ENCODE results near the gene TRAPPC2L.

TRAPPC2L gene

DNA sequence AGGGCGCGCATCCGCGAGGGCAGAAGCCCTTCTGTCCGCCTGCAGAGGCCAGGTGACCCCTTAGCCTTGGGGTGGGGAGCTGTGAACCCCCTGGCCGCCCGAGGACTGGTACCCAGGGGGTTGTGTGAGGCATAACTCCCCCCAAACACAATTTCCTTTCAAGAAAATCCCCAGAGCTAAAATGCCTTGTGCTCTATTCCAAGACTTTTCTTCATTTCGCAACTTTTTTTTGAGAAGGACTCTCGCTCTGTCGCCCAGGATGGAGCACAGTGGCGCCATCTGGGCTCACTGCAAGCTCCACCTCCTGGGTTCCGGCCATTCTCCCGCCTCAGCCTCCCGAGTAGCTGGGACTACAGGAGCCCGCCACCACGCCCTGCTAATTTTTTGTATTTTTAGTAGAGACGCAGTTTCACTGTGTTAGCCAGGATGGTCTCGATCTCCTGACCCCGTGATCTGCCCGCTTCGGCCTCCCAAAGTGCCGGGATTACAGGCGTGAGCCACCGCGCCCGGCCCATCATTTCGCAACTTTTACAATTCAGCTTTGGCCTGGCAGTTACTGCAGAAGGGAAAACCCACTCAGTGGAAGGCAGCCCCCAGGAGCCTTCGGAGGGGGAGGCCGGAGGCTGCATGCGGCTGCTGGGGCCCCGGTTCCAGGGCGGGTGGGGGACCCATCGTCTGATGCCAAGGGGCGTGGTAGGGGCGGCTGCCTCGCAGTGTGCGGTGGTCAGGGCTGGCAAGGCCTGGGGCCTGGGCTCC, 44.2 kb upstream of the TRAPPC2L start:
- peaks cover 22% of the 10 kb centered on the region for H3K4me1 ChIP-seq (ENCODE audit: control insufficient read depth, insufficient read depth, low read length, unreplicated experiment)
- peak overlapping the region; percentile 86 for H3K4me3 ChIP-seq (ENCODE audit: low read depth, low read length)
- H3K27me3 ChIP-seq (ENCODE audit: insufficient read depth, low read length) = no peaks in the 10 kb centered on the region
- peak overlapping the region; percentile 87 for H3K27ac ChIP-seq (ENCODE audit: low read depth, low read length)
- peaks cover 9% of the 10 kb centered on the region for H3K79me2 ChIP-seq (ENCODE audit: control insufficient read depth, insufficient read depth, low read length, unreplicated experiment)
- no peaks in the 10 kb centered on the region for H3K36me3 ChIP-seq (ENCODE audit: insufficient read depth, low read length)
- peak overlapping the region; percentile 70 for H2AFZ ChIP-seq (ENCODE audit: low read length, unreplicated experiment)

DNA sequence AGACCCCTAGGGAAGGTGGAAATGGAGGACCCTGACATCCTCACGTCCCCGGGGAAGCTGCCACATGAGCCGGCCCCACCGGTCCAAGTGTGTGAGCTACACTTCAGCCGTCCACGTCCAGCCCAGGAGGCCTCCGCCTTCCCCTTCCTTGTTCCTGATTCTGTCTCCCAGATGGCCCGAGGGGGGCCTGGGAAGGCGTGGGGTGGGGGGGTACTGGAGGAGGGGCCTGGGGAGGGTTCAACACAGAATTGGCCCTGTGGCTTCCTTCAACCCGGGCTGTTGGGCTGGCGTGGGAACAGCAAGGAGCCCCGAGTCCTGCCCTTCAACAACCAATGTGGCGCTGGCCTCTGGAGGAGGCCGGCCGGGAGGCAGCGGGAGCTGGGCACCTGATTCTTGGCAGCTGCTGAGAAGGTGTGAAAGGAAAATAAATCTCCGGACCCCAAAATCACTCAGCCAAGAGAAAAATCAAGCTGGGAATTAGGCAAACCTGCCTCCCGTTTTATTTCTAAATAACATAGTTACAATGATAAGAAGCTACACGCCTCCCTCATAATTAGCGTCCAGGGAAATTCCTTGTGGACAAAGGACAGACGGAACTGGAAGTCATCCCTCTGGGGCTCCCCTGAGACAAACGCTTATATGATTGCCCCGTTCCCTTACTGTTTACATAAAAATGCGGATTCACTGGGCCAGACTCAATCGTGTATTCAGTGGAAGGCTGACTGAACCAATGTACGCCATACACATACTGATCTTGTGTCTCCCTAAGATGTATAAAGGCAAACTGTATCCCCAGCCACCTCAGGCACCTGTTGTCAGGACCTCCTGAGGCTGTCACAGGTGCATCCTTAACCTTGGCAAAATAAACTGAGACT, 43.4 kb upstream of the TRAPPC2L start:
- Histone ChIP-seq H2AFZ (ENCODE audit: low read length, unreplicated experiment) (no peak overlapping the region), H3K79me2 (ENCODE audit: control insufficient read depth, insufficient read depth, low read length, unreplicated experiment) (peaks cover 9% of the 10 kb centered on the region), H3K27me3 (ENCODE audit: insufficient read depth, low read length) (no peaks in the 10 kb centered on the region), H3K27ac (ENCODE audit: low read depth, low read length) (peak overlapping the region; percentile 87; the same call in 1 of the 2 replicates), H3K4me3 (ENCODE audit: low read depth, low read length) (peak overlapping the region; percentile 86; the same call in 1 of the 2 replicates), H3K4me1 (ENCODE audit: control insufficient read depth, insufficient read depth, low read length, unreplicated experiment) (peaks cover 22% of the 10 kb centered on the region), H3K36me3 (ENCODE audit: insufficient read depth, low read length) (no peaks in the 10 kb centered on the region)

DNA sequence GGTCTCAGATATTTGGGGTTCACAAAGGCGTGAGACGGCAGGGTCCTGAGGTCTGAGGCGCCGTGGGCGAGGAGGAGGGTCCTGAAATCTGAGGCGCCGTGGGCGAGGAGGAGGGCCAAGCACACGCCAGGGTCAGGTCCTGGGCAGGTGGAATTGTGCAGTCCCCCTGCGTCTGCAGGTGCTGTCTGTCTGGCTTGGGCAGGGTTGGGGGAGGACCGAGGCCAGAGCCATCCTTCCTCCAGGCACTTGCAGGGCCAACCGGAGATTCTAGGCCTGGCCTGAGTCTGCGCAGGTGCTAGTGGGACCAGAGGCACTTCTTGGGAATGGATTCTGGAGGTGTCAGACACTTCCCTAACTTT, 42.8 kb upstream of the TRAPPC2L start:
- H3K4me3 ChIP-seq (ENCODE audit: low read depth, low read length) = no peak overlapping the region
- H3K27ac ChIP-seq (ENCODE audit: low read depth, low read length) = no peak overlapping the region
- H3K4me1 ChIP-seq (ENCODE audit: control insufficient read depth, insufficient read depth, low read length, unreplicated experiment) = peaks cover 21% of the 10 kb centered on the region

DNA sequence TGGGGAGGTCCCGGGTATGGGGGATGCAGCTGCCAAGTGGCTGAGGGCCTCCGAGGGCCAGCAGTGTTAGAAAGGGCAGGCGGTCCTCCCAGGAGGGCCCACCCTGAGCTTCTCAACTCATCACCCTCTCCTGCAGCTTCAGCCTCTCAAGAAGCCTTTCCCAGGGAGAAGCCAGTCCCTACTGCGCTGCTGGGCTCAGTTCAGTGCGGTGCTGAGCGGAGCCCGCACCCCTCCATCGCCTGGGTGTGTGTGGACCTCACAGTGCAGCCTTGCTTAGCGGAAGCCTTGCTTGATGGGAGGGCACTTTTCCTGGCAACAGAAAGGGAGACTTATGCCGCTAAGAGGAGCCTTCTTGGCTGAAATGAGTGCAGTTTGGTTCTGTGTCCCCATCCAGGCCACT, 41.7 kb upstream of the TRAPPC2L start:
- no peak overlapping the region for H2AFZ ChIP-seq (ENCODE audit: low read length, unreplicated experiment)
- H3K79me2 ChIP-seq (ENCODE audit: control insufficient read depth, insufficient read depth, low read length, unreplicated experiment) = peaks cover under 1% of the 10 kb centered on the region
- H3K27me3 ChIP-seq (ENCODE audit: insufficient read depth, low read length) = no peaks in the 10 kb centered on the region

More for the DNA sequence above, 42.8 kb upstream of the TRAPPC2L start:
- H3K36me3 ChIP-seq (ENCODE audit: insufficient read depth, low read length) = no peaks in the 10 kb centered on the region
- H2AFZ ChIP-seq (ENCODE audit: low read length, unreplicated experiment) = no peak overlapping the region
- H3K79me2 ChIP-seq (ENCODE audit: control insufficient read depth, insufficient read depth, low read length, unreplicated experiment) = peaks cover 9% of the 10 kb centered on the region
- H3K27me3 ChIP-seq (ENCODE audit: insufficient read depth, low read length) = no peaks in the 10 kb centered on the region

DNA sequence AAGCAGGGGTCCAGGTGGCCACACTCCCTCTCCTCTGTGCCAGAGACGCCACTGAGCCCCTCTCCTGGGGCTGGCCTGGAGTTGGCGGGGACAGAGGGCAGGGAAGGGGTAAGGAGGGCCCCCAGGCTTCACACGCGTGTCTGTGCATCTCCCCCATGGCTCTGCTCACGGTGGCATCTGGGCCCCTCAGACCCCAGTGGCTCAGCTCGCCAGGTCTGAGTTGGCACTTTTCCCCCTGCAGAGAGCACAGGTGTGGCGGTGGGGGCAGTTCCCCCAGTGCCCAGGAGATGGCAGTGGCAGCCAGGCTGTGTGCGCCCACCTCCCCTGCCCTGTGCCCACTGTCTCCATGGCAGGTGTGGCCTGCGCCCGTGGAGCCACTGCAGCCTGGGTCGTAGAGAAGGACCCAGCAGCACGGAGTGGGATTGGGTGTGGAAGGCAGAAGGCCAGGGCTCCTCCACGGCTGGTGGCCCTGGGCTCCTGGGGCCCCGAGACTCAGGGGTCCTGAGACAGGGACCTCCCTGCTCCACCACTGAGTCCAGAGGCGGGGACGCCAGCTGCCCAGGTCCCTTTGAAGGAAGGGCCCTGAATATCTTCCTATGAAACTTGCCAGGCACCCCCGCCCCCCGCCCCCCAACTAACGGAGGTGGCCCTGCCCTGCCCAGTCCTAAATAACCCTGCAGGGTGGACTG, 40.9 kb upstream of the TRAPPC2L start:
- Histone ChIP-seq H3K36me3 (ENCODE audit: insufficient read depth, low read length) (no peaks in the 10 kb centered on the region), H3K27me3 (ENCODE audit: insufficient read depth, low read length) (no peaks in the 10 kb centered on the region), H3K4me1 (ENCODE audit: control insufficient read depth, insufficient read depth, low read length, unreplicated experiment) (peaks cover 5% of the 10 kb centered on the region), H3K4me3 (ENCODE audit: low read depth, low read length) (no peak overlapping the region), H2AFZ (ENCODE audit: low read length, unreplicated experiment) (no peak overlapping the region), H3K27ac (ENCODE audit: low read depth, low read length) (no peak overlapping the region), H3K79me2 (ENCODE audit: control insufficient read depth, insufficient read depth, low read length, unreplicated experiment) (no peaks in the 10 kb centered on the region)

More for the DNA sequence above, 41.7 kb upstream of the TRAPPC2L start:
- H3K27ac ChIP-seq (ENCODE audit: low read depth, low read length) = no peak overlapping the region
- H3K4me3 ChIP-seq (ENCODE audit: low read depth, low read length) = no peak overlapping the region
- H3K4me1 ChIP-seq (ENCODE audit: control insufficient read depth, insufficient read depth, low read length, unreplicated experiment) = peaks cover 11% of the 10 kb centered on the region
- no peaks in the 10 kb centered on the region for H3K36me3 ChIP-seq (ENCODE audit: insufficient read depth, low read length)

DNA sequence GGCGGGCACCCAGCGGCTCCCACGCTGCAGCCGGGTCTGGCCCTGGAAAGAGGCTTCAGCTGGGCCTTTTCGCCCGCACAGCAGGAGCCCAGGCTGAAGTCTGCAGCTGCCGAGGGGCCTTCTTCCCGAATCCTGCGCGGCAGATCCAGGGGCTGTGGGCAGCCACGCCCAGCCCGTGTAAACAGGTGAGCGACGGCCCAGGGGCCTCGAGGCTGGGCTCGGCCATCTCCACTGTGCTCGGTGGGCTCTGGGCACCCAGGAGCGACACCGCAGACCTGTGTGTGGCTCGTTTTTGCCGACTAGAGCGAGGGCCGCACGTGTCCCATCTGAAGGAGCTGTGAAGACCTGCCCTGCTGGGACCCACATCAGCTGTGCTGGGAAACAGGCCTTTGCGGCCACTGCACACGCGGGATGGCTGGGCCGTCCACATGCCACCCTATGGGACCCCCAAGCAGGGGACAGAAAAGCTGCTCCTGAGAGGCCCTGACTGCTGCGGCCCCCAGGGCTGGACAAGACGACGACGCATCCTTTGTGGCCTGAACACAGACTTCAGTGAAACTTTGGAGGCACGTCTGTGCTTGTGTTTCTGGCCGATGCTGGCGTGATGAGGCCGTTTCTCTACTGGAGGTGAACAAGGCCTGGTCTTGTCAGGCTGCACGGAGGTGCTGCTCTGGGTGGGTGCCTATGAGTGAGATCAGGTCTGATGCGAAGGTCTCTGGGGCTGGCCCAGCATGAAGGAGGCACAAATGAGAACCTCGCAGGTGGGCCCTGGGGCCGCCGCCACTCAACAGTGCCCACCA, 40.0 kb upstream of the TRAPPC2L start:
- no peaks in the 10 kb centered on the region for H3K27me3 ChIP-seq (ENCODE audit: insufficient read depth, low read length)

DNA sequence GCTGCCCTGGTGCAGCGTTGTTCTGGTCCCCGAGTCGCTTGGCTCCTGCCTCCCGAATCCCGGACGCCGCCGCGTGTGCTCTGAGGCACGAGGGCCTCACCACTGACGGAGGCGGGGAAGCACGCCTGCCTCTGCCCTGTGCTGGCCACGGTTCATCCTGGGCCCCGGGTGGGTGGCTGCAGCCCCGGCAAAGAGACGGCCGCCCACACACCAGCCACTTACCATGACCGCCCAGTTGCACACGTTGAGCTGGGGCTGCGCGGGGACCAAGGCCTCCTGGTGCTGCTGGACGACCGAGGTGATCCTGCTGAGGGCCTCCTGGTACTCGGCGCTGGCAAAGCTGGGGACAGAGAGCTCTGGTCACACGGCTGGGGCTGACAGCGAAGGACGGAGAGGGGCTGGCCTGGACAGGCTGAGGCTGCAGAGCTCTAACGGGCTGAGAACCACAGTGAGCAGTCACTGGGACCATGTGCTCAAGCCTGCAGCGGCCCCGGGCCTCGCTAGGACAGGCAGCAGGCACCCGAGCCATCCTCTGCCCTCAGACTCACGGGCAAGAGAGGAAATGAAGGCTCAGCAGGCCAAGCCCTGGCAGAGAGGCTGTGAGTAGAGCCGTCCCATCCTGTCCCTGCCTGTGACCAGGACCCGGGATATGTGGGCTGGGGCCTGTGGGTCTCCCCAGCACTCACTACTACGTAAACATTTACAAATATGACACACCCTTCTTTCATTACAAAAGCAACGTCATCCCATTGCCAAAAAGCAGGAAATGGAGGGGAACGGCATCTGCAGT, 38.9 kb upstream of the TRAPPC2L start:
- no peaks in the 10 kb centered on the region for H3K79me2 ChIP-seq (ENCODE audit: control insufficient read depth, insufficient read depth, low read length, unreplicated experiment)
- no peak overlapping the region for H2AFZ ChIP-seq (ENCODE audit: low read length, unreplicated experiment)
- H3K27ac ChIP-seq (ENCODE audit: low read depth, low read length) = no peak overlapping the region
- H3K27me3 ChIP-seq (ENCODE audit: insufficient read depth, low read length) = no peaks in the 10 kb centered on the region
- H3K4me1 ChIP-seq (ENCODE audit: control insufficient read depth, insufficient read depth, low read length, unreplicated experiment) = peaks cover 5% of the 10 kb centered on the region
- H3K36me3 ChIP-seq (ENCODE audit: insufficient read depth, low read length) = no peaks in the 10 kb centered on the region
- no peak overlapping the region for H3K4me3 ChIP-seq (ENCODE audit: low read depth, low read length)

More for the DNA sequence above, 40.0 kb upstream of the TRAPPC2L start:
- Histone ChIP-seq H3K79me2 (ENCODE audit: control insufficient read depth, insufficient read depth, low read length, unreplicated experiment) (no peaks in the 10 kb centered on the region), H3K36me3 (ENCODE audit: insufficient read depth, low read length) (no peaks in the 10 kb centered on the region), H3K27ac (ENCODE audit: low read depth, low read length) (no peak overlapping the region), H3K4me3 (ENCODE audit: low read depth, low read length) (no peak overlapping the region), H2AFZ (ENCODE audit: low read length, unreplicated experiment) (no peak overlapping the region), H3K4me1 (ENCODE audit: control insufficient read depth, insufficient read depth, low read length, unreplicated experiment) (peaks cover 5% of the 10 kb centered on the region)

DNA sequence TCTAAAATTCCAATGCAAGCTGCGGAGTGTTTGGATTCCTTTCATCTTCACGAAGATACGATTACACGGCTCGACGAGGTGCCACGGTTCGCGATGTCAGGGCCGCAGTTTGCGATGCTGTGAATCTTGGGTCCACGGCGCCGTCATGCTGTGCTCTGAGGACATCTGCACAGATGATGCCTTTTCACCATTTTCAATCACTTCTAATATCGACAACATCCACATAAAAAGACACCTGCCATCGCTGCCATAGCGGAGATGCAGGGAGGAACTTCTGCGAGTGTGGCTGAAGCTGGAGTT, 38.4 kb upstream of the TRAPPC2L start:
- H3K27me3 ChIP-seq (ENCODE audit: insufficient read depth, low read length) = no peaks in the 10 kb centered on the region
- no peaks in the 10 kb centered on the region for H3K36me3 ChIP-seq (ENCODE audit: insufficient read depth, low read length)
- H3K4me1 ChIP-seq (ENCODE audit: control insufficient read depth, insufficient read depth, low read length, unreplicated experiment) = no peaks in the 10 kb centered on the region
- H3K27ac ChIP-seq (ENCODE audit: low read depth, low read length) = no peak overlapping the region
- H3K79me2 ChIP-seq (ENCODE audit: control insufficient read depth, insufficient read depth, low read length, unreplicated experiment) = no peaks in the 10 kb centered on the region
- H2AFZ ChIP-seq (ENCODE audit: low read length, unreplicated experiment) = no peak overlapping the region
- H3K4me3 ChIP-seq (ENCODE audit: low read depth, low read length) = no peak overlapping the region

DNA sequence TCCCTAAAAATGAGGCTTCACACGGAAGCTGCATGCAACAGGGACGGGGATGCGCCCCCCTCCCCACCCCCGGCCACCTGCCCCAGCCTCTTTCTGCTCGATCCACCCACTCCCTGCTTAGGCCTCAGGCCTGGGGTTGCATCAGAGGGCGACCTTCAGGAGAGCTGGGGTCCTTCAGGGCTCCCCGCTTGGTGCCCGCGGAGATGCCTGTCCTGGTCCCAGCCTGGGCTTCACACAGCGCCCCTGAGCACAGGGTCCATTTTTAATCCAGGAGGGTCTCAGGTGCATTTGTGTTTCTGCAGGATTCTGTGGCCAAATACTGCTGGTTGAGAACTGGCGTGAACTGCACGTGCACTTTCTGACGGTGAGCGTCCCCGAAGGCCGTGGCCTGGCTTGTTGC, 37.8 kb upstream of the TRAPPC2L start:
- no peak overlapping the region for H2AFZ ChIP-seq (ENCODE audit: low read length, unreplicated experiment)
- H3K79me2 ChIP-seq (ENCODE audit: control insufficient read depth, insufficient read depth, low read length, unreplicated experiment) = no peaks in the 10 kb centered on the region
- H3K4me1 ChIP-seq (ENCODE audit: control insufficient read depth, insufficient read depth, low read length, unreplicated experiment) = no peaks in the 10 kb centered on the region
- no peaks in the 10 kb centered on the region for H3K27me3 ChIP-seq (ENCODE audit: insufficient read depth, low read length)
- H3K4me3 ChIP-seq (ENCODE audit: low read depth, low read length) = no peak overlapping the region
- H3K36me3 ChIP-seq (ENCODE audit: insufficient read depth, low read length) = no peaks in the 10 kb centered on the region
- H3K27ac ChIP-seq (ENCODE audit: low read depth, low read length) = no peak overlapping the region
